Mesenchymal stem cell (in vitro differentiated cells and primary cell): ENCODE measurements around the gene MGAT5B.

Experiments used
- DNase-seq: peaks from one replicate; pipeline ENCODE4 v3.0.0-alpha.2; 2013
- H2AFZ ChIP-seq: one replicate; pipeline ENCODE4 v1.6.1; 2013; ENCODE audit warnings: low read depth, mild to moderate bottlenecking, control low read depth, inconsistent platforms, low read length, moderate library complexity
- H2AK5ac ChIP-seq: 2 replicates; pipeline ENCODE4 v1.6.1; 2013; ENCODE audit warnings: low read length, moderate library complexity, mild to moderate bottlenecking, inconsistent platforms; ENCODE audit not compliant: severe bottlenecking
- H2BK120ac ChIP-seq: one replicate; pipeline ENCODE4 v1.6.1; 2013; ENCODE audit warnings: low read depth, mild to moderate bottlenecking, inconsistent platforms, low read length, moderate library complexity
- H2BK12ac ChIP-seq, 2 experiments: one replicate each; pipeline ENCODE4 v1.6.1; 2013; ENCODE audit warnings: inconsistent platforms in 2 of 2, low read length in 2 of 2, mild to moderate bottlenecking in 2 of 2, moderate library complexity in 2 of 2, control low read depth in 1 of 2
- H2BK15ac ChIP-seq: one replicate; pipeline ENCODE4 v1.6.1; 2013; ENCODE audit warnings: mild to moderate bottlenecking, low read depth, inconsistent platforms; ENCODE audit not compliant: poor library complexity, severe bottlenecking
- H2BK5ac ChIP-seq: 2 replicates; pipeline ENCODE4 v1.6.1; 2013; ENCODE audit warnings: low read depth, mild to moderate bottlenecking, low read length, control low read depth, inconsistent platforms; ENCODE audit not compliant: poor library complexity, severe bottlenecking
- H3K14ac ChIP-seq, 2 experiments: one replicate each; pipeline ENCODE4 v1.6.1; 2013; ENCODE audit warnings: inconsistent platforms in 2 of 2, low read length in 2 of 2, control low read depth in 1 of 2, mild to moderate bottlenecking in 1 of 2, moderate library complexity in 1 of 2
- H3K18ac ChIP-seq, 2 experiments: one replicate each; pipeline ENCODE4 v1.6.1; 2013; ENCODE audit warnings: inconsistent platforms in 2 of 2, low read length in 2 of 2, control low read depth in 1 of 2, low read depth in 1 of 2, mild to moderate bottlenecking in 1 of 2
- H3K23ac ChIP-seq, 2 experiments: one replicate each; pipeline ENCODE4 v1.6.1; 2013; ENCODE audit warnings: inconsistent platforms in 2 of 2, low read length in 2 of 2, mild to moderate bottlenecking in 2 of 2, moderate library complexity in 2 of 2, control low read depth in 1 of 2
- H3K27ac ChIP-seq: 2 replicates; pipeline ENCODE4 v1.5.1; 2013; ENCODE audit warnings: mild to moderate bottlenecking, moderate library complexity, low read length, control low read depth, inconsistent platforms; ENCODE audit not compliant: poor library complexity, severe bottlenecking
- H3K27me3 ChIP-seq, 2 experiments: 2 replicates each; pipeline versions ENCODE4 v1.6.1 to v1.7.0; 2013; ENCODE audit warnings: low read length in 2 of 2, mild to moderate bottlenecking in 2 of 2, moderate library complexity in 2 of 2, control low read depth in 1 of 2, inconsistent platforms in 1 of 2; ENCODE audit not compliant: control insufficient read depth in 1 of 2, insufficient read depth in 1 of 2
- H3K36me3 ChIP-seq, 2 experiments: 2 replicates each; pipeline versions ENCODE4 v1.6.1 to v1.7.0; 2013; ENCODE audit warnings: low read length in 2 of 2, control low read depth in 1 of 2, inconsistent platforms in 1 of 2, low read depth in 1 of 2, mild to moderate bottlenecking in 1 of 2; ENCODE audit not compliant: insufficient read depth in 2 of 2, control insufficient read depth in 1 of 2
- H3K4ac ChIP-seq, 2 experiments: one replicate each; pipeline ENCODE4 v1.6.1; 2013; ENCODE audit warnings: inconsistent platforms in 2 of 2, low read length in 2 of 2, mild to moderate bottlenecking in 2 of 2, moderate library complexity in 2 of 2, control low read depth in 1 of 2, low read depth in 1 of 2
- H3K4me1 ChIP-seq: 2 replicates; pipeline ENCODE4 v1.6.1; 2013; ENCODE audit warnings: low read depth, low read length, control low read depth; ENCODE audit not compliant: control insufficient read depth, insufficient read depth
- H3K4me2 ChIP-seq: 2 replicates; pipeline ENCODE4 v1.6.1; 2013; ENCODE audit warnings: low read length, mild to moderate bottlenecking, inconsistent platforms; ENCODE audit not compliant: poor library complexity, severe bottlenecking
- H3K4me3 ChIP-seq, 2 experiments: 2 replicates each; pipeline versions ENCODE4 v1.5.1 to v1.7.0; 2013; ENCODE audit warnings: low read length in 2 of 2, mild to moderate bottlenecking in 2 of 2, control low read depth in 1 of 2, low read depth in 1 of 2; ENCODE audit not compliant: insufficient read depth in 1 of 2
- H3K79me1 ChIP-seq: replicated peaks from 2 replicates; pipeline ENCODE4 v1.6.1; 2013; ENCODE audit warnings: mild to moderate bottlenecking, control low read depth, low read length, inconsistent platforms; ENCODE audit not compliant: poor library complexity, severe bottlenecking
- H3K9ac ChIP-seq: 2 replicates; pipeline ENCODE4 v1.7.0; 2013; ENCODE audit warnings: mild to moderate bottlenecking, low read length, moderate library complexity
- H3K9me3 ChIP-seq: 2 replicates; pipeline ENCODE4 v1.7.0; 2013; ENCODE audit warnings: mild to moderate bottlenecking, low read length; ENCODE audit not compliant: control insufficient read depth
- H4K8ac ChIP-seq: one replicate; pipeline ENCODE4 v1.6.1; 2013; ENCODE audit warnings: inconsistent platforms, mild to moderate bottlenecking, low read length, moderate library complexity
- H4K91ac ChIP-seq: one replicate; pipeline ENCODE4 v1.6.1; 2013; ENCODE audit warnings: mild to moderate bottlenecking, low read length, inconsistent platforms
- WGBS: methylation state at CpG from one replicate; pipeline ENCODE4 v1.1.7; 2013; ENCODE audit warnings: mixed read lengths; 5-methylcytosine and 5-hydroxymethylcytosine counted together

Gene MGAT5B

DNA sequence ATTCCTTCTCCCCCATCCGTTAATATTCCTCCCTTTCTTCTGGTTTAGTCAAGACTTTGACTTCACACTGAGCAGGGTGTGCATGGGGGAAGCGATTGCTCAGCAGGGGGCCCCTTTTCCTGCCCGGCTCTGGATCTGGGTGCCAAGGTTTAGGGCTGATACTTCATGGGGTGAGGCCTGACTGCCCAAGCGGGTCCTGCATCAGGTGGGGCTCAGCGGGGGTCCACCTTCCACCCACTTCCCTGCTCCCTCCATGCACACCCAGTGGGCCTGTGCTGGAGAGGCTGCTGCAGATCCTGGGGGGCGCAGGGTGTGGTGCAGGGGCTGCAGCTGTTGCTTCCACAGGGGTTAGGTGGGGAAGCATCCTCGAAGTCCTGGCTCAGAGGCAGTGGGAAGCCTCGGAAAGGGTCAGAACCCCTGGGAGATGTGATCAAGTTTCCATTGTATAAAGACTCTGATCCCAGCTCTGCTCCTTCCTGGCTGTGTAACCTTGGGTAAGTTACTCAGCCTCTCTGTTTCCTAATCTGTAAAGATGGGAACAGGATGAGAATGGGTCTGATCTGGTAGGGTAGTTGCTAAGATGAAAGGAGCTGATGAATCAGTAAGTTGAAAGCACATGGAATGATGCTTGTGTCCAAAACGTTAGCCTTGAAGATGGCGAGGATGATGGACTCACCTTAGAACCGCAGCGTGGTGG is 53.3 kb downstream of the MGAT5B start:
- no peak overlapping the region for H3K4me3 ChIP-seq
- H3K23ac ChIP-seq, result peak overlapping the region in 1 of 2 experiments; percentile 70
- no peaks in the 10 kb centered on the region for H3K79me1 ChIP-seq
- no peak overlapping the region for H3K27ac ChIP-seq
- no peaks in the 10 kb centered on the region for H3K36me3 ChIP-seq
- WGBS, result 86% methylated on average over 11 of the region's 12 CpGs
- no peak overlapping the region for H4K91ac ChIP-seq
- no peak overlapping the region for H2BK15ac ChIP-seq
- H2AFZ ChIP-seq, result peak overlapping the region; percentile 7
- no peak overlapping the region for H3K9ac ChIP-seq
- H2AK5ac ChIP-seq, result no peak overlapping the region
- no peaks in the 10 kb centered on the region for H3K9me3 ChIP-seq
- H3K27me3 ChIP-seq, result peaks cover 54 to 92% of the 10 kb centered on the region in 2 experiments
- H2BK12ac ChIP-seq, result no peak overlapping the region
- no peak overlapping the region for H3K4ac ChIP-seq
- no peak overlapping the region for H2BK120ac ChIP-seq
- H2BK5ac ChIP-seq, result no peak overlapping the region
- no peak overlapping the region for H4K8ac ChIP-seq
- H3K4me1 ChIP-seq, result no peaks in the 10 kb centered on the region
- no peak overlapping the region for H3K18ac ChIP-seq
- no peak overlapping the region for H3K4me2 ChIP-seq
- no peak for DNase-seq
- H3K14ac ChIP-seq, result peak overlapping the region in 1 of 2 experiments; percentile 47

DNA sequence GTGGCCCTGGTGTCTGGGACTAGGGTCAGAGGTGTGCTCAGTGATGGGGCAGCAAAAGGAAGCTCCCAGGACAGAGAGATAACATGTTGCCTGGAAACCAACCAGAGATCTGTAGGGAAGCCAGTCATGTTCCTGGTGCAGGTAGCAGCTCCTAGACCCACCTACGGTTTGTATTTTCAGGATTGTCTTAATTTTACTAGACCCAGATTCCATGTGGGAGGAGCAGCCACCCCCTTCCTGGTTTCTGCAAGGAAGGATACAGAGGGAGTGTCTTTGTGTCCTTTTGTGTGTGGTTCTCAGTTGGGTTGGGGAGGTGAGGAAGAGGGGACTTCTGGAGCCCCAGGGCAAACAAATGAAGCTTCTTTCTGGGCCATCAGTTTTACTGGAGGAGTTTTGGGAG is 53.9 kb downstream of the MGAT5B start:
- Histone ChIP-seq H3K4me3 (no peak overlapping the region), H3K27ac (no peak overlapping the region), H3K27me3 (peaks cover 54 to 92% of the 10 kb centered on the region in 2 experiments), H2AFZ (no peak overlapping the region), H2AK5ac (no peak overlapping the region), H3K79me1 (no peaks in the 10 kb centered on the region), H2BK15ac (no peak overlapping the region), H3K9me3 (no peaks in the 10 kb centered on the region), H4K8ac (no peak overlapping the region), H2BK120ac (no peak overlapping the region), H3K4me1 (no peaks in the 10 kb centered on the region), H2BK12ac (no peak overlapping the region), H3K14ac (no peak overlapping the region), H4K91ac (no peak overlapping the region), H3K23ac (no peak overlapping the region), H3K4ac (no peak overlapping the region), H3K18ac (no peak overlapping the region), H3K9ac (no peak overlapping the region), H3K4me2 (no peak overlapping the region), H2BK5ac (no peak overlapping the region), H3K36me3 (no peaks in the 10 kb centered on the region)
- WGBS, result no CpG with 5 or more reads among the region's 1 CpG
- DNase-seq, result no peak

DNA sequence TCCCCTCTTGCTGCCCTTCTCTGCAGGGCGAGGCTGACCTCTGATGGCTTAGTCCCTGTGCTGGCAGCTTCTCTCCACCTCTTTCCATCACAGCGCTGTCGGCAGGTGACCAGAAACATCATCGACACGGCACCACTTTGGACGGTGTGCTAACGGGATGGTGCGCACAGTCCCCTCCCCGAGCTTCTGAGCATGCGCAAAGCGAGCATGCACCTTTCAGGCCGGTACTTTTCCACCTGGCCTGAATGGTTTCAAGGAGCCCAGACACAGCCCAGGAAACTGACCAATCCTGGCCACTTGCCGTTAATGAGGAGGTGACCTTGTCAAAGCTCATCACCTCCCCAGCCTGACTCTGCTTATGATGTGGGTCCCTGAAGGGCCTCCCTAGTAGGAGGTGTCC is 54.8 kb downstream of the MGAT5B start:
- no peak overlapping the region for H3K27ac ChIP-seq
- H3K9ac ChIP-seq, result no peak overlapping the region
- no peaks in the 10 kb centered on the region for H3K4me1 ChIP-seq
- no peak overlapping the region for H3K4ac ChIP-seq
- no peak overlapping the region for H3K14ac ChIP-seq
- H3K9me3 ChIP-seq, result no peaks in the 10 kb centered on the region
- H4K8ac ChIP-seq, result no peak overlapping the region
- no peak overlapping the region for H2BK12ac ChIP-seq
- no peak overlapping the region for H2BK120ac ChIP-seq
- no peak overlapping the region for H2BK15ac ChIP-seq
- no peak overlapping the region for H2AFZ ChIP-seq
- DNase-seq, result no peak
- peak overlapping the region in 1 of 2 experiments; percentile 60 for H3K23ac ChIP-seq
- H3K27me3 ChIP-seq, result peaks cover 53 to 89% of the 10 kb centered on the region in 2 experiments
- H3K79me1 ChIP-seq, result no peaks in the 10 kb centered on the region
- H2BK5ac ChIP-seq, result no peak overlapping the region
- no peak overlapping the region for H2AK5ac ChIP-seq
- WGBS, result 84% methylated on average over 13 of the region's 13 CpGs
- H3K36me3 ChIP-seq, result no peaks in the 10 kb centered on the region
- H3K4me3 ChIP-seq, result no peak overlapping the region
- H4K91ac ChIP-seq, result no peak overlapping the region
- no peak overlapping the region for H3K4me2 ChIP-seq
- H3K18ac ChIP-seq, result no peak overlapping the region

DNA sequence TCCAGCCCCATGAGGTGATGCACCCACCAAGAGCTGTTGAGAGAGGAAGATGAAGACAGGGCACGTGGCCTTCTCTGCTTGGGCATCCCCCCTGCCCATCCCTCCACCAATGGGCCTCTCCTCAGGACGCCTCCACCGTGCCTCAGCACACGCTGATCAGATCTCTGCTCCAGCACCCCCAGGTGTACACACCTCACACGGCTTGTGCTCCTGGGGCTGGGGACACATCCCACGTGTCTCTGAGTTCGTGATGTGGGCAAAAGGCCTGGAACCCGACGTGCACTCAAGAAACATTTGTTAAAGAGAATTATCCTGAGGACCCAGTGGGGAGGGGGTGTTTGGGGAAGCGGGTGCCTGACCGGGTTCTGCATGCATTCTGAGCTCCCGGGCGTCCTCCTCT is 55.3 kb downstream of the MGAT5B start:
- no peak overlapping the region for H2BK5ac ChIP-seq
- H2BK120ac ChIP-seq, result no peak overlapping the region
- peak overlapping the region in 1 of 2 experiments; percentile 60 for H3K23ac ChIP-seq
- H3K14ac ChIP-seq, result no peak overlapping the region
- no peaks in the 10 kb centered on the region for H3K36me3 ChIP-seq
- no peak for DNase-seq
- no peak overlapping the region for H2AK5ac ChIP-seq
- no peak overlapping the region for H3K4ac ChIP-seq
- no peak overlapping the region for H3K18ac ChIP-seq
- H4K8ac ChIP-seq, result no peak overlapping the region
- 83% methylated on average over 13 of the region's 13 CpGs for WGBS
- no peak overlapping the region for H3K9ac ChIP-seq
- H4K91ac ChIP-seq, result no peak overlapping the region
- no peaks in the 10 kb centered on the region for H3K79me1 ChIP-seq
- no peaks in the 10 kb centered on the region for H3K9me3 ChIP-seq
- H3K27ac ChIP-seq, result no peak overlapping the region
- H3K4me2 ChIP-seq, result no peak overlapping the region
- no peak overlapping the region for H2BK15ac ChIP-seq
- H2AFZ ChIP-seq, result no peak overlapping the region
- no peak overlapping the region for H3K4me3 ChIP-seq
- peaks cover 48 to 87% of the 10 kb centered on the region in 2 experiments for H3K27me3 ChIP-seq
- H2BK12ac ChIP-seq, result no peak overlapping the region
- H3K4me1 ChIP-seq, result no peaks in the 10 kb centered on the region
